NOMO-1 (cell line): ENCODE results near the gene AUTS2.

Source experiments
- DNase-seq, 2 experiments: peaks; one replicate each; lab custom pipeline; 2025; ENCODE audit not compliant: unreplicated experiment in 2 of 2; lab: John Stamatoyannopoulos, UW

The AUTS2 gene

DNA sequence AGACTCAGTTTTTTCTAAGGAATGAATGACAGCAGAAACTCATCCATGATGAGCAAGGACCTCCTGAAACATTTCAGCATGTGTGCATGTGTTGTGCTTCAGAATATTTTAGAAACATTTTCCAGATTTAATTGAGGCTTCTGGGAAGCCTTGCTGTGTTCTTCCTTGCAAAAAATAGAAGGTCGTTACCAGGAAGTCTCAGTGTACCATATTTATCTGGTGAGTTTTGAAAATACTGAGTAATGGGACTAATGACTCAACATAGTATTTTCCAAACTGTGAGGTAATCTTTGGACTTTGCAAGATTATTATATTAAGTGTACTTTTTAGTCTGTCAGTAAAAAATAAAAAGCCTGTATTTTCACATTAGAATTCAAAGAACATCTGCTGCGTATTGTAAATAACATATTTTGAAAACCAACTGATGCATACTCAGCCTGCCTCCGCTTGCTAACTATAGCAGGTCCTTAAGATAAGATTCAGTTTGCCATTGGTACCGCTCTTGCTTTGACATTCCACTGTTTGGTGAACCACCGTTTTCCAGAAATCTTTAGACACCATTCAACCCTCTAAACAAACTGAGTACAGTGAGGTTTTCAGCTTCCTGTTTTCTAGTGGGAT lies 794.1 kb downstream of the AUTS2 start:
- no peak for DNase-seq

DNA sequence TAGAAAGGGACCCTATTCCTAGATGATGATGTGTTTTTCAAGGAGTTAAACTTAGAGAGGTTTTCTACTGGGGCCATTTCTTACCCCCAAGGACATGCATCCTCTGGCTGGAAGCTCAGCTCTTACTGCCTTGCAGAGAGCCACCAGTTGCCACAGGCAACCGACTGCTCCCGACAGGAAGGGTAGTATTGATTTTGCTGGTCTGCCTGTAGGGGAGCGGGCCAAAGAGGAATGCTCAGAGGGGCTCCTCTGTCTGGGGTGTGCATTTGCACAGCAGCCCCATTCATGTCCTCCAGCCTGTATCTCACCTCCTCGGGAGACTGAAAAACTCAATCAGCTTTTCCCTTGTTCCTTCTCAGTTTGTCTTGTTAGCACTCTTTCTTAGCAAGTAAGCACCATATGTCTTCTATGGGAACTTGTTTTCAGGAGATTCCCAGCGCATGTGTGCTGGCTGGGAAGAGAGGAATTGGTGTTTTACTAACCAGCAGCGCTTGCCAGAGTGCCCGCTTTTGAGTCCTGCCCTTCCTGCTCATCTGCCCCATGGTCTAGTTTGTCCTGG lies 794.7 kb downstream of the AUTS2 start:
- no peak for DNase-seq

DNA sequence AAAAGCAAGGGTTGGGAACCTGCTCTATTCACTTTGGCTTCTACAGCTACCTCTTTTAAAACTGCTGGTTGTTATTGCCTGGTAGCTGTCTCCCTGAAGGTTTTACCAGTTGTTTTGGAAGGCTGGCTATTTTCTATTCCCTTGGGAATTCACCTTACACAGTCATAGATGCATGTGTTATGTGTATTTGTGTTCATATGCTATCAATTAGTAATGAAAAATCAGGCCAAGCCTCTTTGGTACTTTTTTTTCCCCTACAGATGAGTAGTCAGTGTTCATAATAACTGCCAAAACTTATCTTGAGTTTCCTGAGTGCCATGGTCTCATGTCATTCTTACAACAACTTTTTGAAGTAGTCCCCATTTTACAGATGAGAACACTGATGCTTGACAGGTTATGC lies 795.7 kb downstream of the AUTS2 start:
- DNase-seq = no peak

DNA sequence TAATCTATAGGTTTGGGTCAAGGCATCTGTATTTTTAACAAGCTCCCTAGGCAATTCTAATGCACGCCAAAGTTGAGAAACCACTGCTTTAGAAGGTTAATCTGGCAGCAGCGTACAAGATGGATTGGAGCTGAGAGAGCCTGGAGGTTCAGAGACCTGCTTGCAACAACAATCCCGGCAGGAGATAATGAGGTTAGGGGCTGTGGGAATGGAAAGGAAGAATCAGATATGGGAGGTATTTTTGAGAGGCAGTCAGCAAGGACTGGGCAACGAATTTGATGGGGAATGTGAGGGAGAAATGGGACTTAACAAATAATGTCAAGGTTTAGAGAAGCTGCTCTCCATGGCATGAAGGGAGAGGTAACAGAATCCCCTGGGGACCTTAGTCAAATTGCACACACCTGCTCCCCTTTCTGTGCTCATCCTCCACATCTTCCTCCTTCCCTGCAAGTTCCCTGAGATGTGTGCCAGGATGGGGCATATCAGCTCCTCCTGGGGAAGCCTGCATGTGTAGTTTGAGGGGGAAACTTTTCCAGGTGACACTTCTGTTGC lies 802.6 kb downstream of the AUTS2 start:
- no peak for DNase-seq

DNA sequence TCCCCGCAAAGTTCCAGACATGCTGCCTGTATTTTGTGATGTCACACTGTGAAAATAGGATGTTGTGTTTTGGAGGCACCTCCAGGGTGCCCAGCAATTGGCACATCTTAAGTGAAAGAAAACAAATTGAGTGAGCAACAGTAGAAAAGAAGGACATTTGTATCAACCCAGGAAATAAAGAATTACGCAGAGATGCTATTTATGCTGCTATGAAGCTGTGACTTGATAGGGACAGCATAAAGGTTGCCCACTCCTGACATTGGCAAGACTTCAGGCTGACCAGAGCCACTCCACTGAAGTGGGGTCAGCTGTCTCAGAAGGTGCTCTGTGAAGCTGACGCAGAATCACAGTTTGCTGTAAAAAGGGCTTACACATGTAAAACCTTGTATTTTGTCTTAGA lies 803.8 kb downstream of the AUTS2 start:
- DNase-seq = no peak

DNA sequence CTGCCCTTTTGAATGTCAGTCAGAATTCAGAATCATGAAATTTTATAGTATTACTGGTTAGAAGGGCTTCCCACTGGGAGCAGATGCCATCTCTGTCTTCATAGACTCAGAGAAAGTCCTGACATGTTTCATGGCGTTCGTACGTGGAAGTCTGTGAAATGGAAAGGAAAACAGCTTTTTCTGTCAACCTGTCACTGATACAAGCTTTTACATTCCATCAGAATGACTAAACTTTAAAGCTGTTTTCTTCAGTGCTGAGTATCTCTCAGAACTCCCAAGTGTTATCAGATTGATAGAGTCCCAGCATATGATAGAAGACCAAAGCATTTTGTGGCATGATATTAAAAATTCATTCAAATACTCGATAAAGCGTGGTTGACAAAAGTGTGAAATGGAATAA lies 807.0 kb downstream of the AUTS2 start:
- DNase-seq = no peak

DNA sequence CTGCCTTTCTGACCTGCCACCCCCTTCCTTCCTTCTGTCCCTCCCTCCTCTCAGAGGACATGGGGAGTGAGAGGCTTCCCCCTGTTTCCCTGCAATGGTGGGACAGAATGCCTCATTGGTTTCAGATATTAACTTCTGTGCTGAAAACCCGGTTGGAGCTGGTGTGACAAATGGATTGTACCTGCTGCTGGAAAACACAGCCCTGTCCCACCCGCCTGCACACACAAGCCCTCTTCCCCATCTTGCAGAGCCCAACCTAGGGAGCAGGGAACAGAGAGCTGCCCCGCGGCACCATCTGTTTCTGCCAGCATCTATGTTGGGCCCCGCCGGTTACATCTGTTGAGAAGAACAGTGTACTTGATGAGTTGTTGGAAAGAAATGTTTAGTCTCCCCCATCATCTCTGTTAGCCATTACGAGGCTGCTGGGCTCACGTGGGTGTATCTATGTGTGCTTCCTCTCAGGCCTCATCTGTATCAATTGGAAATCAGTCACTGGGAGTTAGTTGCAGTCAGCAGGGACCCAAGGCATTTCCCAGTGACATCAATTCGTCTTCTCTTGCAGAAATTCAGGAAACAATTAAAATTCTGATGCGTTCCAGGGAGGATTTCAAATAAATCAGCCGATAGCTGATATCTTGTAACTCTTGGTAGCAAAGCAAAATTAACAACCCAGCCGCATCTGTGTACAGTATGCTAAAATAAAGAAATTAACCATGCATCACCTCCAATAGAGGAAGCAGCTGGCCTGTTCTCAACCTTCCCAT lies 808.1 kb downstream of the AUTS2 start:
- no peak for DNase-seq

DNA sequence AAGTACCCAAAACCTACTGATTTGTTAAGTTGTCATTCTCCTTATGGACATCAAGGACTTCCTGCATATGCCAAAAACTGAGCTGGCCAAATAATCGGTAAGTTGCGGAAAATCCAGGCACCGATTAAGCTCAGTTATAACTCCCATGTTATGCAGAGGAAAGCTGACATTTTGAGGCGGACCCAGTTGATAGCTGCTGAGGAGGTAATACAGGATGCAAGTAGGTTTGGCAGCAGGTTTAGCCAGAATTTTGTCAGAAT lies 808.6 kb downstream of the AUTS2 start:
- DNase-seq = no peak

DNA sequence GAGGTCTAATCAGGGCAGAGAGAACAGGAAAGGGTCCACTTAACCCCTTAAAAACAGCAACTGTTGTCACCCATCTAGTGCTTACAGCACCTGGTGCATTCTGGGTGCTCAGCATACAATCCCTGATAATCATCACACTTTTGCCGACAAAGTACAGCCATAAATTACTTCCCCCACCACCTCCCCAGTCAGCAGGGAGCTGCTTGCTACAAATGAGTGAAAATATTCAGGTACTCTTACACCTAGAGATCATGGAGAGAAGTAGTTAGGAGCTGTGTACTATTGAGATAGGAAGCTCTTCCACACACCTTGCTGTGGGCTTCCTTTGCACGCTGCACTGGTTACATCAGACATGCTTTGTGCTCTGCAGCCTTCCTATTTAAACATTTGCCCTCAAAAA lies 810.2 kb downstream of the AUTS2 start:
- DNase-seq = no peak

DNA sequence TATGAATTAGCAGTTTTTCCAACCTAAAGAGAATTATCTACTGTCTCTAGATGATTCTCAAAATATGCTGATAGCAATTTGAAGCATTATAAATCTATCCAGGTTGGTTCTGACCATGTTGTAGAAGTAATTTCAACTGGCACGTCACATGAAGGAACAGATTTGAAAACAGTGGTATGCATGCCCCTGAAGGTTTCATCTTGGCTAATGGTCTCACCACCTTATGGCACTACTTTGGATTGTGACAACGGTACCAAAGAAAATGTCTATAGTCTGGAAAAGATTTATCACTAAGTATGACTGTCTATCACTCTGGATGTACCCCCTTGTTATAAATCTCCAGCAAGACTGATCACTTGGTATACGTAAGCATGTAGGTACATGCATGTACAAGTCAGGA lies 810.6 kb downstream of the AUTS2 start:
- DNase-seq = no peak

DNA sequence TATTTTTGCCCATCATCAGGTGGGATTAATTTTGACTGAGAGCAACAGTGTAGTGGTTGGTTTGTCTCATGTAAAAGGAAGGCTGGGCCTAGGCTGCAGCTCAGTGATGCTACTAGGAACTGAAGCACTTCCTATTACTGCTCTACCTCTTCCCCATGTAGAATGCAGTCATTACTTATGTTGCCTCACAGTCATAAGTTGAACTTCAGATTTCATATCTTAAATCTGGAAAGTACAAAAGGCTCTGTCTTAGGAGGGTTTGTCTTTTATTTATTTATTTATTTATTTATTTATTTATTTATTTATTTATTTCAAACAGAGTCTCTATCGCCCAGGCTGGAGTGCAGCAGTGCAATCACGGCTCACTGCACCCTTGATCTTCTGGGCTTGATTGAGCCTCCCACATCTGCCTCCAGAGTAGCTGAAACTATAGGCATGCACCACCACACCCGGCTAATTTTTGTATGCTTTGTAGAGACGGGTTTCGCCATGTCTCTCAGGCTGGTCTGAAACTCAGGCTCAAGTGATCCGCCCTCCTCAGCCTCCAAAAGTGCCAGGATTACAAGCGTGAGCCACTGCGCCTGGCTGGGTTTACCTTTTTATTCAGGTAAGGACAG lies 812.0 kb downstream of the AUTS2 start:
- no peak for DNase-seq

DNA sequence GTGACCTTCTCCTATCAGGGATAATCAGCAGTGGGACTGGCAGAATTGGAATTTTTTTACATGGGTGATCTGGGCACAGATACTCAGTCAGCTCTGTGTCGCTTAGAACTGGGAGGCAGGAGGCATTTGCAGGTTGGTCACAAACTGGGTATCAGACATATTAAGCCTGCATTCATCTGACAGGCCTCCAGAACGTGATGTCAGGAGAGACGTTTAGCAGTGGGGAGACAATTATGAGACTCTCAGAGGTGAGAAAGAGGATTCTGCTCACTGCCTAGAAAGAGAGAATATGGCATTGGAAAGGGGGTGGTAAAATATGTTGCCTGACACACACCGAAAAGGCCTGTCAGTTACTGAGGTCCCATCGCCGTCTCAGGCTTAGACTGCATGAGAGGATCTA lies 816.1 kb downstream of the AUTS2 start:
- DNase-seq = no peak

DNA sequence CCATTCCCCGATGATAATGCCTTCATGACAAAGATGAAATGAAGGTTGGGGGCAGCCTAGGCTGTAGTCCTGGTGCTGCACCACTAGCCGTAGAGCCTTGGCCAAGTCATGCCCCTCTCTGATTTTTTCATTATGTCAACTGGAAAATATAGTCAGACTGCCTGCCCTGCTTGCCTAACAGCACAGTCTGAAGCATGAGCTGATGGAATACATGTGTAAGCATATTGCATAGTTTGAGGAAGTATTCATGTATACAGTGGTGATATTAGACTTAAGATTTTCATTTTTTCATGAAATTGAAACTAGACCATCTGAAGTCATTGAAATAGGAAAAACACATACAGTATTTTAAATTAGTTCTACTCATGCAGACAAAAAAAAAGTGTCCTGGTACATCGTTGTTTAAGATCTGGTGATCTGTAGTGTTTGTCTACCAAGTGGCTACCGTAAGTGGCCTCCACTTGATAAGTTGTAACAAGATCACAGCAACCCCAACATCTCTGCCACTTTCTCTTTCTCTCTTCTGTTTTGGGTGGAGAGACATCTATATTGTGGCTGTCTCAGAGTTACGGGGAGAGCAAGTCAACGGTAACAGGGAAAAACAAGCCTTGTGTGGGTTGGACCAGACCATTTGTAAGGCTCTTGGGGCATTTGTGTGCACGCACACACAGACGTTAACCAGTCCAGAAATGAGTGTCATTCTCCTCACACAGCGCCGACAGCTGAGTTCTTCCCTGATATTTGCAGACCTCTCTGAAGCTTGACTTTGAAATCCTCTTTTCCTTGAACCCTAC lies 817.1 kb downstream of the AUTS2 start:
- no peak for DNase-seq

DNA sequence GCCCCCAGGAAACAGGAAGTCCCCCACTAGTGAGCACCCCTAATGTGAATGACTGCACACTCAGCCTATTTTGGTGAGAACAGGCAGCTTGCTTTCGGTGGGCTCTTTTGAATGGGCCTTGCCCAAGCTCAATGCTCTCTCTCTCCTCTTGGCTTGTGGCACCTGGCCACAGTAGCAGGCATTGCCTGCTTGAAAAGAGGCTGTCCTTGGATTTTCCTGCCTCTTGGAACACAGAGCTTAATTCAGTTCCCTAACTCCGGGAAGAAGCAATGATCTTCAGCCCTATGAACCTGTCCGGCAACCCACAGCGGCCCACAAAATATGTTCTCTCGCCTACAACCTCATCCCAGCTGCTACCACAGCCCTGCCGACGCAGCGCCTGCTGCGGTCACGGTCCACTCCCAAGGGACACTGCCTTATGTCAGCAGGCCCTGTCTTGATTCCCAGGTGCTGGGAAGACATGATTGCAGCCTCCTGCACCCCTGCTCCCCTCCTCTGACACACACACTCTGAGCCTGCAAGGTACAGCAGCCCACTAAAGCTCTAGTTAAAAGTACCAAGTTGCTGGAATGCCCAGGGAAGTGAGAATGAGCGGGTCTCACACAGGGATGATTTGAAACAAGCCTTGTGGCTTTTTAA lies 818.2 kb downstream of the AUTS2 start:
- DNase-seq = no peak

DNA sequence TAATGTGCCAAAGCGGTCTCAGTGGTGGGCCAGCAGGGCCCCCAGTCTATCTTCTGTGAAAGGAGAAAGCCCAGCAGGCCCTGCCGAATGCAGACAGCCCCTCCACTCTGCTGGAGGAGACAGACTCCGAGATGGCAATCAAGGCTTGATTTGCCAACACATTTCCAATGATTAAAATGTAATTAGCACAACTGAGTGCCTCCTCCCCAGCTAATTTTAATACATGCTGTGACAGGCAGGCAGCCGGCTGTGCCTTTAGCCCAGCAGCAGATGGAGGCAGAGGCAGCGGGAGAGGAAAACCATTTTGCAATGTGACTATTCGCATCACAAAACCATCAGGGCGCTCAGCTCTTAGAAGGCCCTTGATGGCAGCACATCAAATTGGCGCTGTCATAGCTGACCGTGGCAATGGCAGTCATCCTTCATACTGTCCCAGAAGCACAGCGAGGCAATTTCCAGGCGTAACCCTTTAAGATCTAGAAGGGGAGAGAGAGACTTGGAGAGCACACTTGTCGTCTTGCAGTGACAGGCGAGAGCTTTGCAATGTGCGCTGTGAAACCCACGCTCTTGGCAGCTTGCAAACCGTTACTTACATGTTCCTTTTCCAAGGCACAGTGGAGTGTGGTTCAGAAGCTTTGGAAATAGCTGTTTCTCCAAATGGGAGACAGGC lies 818.8 kb downstream of the AUTS2 start:
- no peak for DNase-seq

DNA sequence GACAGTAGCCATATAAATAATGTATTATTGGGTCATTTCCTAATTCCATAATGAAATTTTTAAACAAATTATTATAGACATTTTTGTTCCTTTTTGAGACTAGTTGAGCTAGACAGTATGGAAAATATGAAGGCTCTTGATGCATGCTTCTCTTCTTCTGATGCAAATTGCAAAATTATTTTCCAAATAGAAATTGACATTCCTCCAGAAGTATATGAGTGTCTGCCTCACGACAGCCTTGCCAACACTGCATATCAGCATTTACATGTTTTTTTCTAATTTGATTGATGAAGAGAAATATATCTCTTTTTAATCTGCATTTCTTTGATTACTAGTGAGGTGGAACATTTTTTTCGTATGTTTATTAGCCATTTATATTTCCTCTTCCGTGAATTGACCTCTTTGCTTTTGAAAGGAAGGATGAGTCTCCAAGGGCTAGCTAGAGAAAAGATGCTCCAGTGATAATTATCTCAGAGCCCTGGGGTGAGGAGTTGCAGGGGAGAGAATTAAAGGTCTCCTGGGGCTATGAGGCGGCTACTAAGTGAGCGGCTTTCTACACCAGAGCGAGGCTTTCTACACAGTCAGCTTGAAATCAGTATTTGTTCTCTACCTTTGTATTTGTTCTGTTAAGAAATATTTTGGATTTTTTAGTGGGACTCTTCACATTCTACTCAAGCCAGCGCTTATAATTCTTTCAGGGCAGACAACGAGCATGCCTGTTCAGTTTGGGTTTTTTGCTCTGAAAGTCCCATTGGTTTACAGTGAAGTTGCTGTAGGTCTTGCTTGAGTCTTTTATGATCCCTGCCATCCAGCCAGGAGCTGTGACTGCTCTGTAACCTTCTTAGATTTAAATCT lies 821.5 kb downstream of the AUTS2 start:
- DNase-seq = no peak

DNA sequence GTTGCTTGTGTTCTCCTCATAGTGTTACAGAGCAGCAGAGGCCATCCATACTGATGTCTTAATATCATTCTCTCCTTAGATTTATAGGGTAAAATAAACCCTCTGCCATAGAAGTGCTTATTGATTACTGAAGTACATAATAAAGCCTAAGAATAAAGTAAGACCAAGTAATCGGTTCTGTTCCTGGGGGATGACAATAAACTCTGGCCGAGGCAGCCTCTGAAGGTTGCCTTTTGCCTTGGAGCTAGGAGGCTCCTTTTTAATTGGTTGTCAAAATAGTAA lies 822.0 kb downstream of the AUTS2 start:
- DNase-seq = no peak

DNA sequence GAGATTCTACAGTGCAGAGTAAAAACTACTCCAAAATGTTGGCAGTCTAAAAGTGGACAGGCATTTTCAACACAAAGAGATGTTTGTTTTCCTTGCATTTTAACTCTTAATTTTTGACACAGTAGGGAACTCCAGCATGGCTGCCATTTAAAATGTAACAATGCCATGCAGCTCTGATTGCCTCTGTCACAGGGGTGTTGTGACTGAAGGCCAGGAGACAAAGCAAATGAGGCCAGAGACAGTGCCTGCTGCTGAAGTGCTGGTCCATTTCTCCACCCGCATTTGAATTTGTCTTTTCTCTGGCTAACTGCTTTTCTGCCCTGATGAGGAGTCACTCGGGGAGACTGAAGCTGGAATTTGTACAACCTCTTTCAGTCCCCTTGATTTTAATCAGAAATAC lies 823.0 kb downstream of the AUTS2 start:
- DNase-seq = no peak

DNA sequence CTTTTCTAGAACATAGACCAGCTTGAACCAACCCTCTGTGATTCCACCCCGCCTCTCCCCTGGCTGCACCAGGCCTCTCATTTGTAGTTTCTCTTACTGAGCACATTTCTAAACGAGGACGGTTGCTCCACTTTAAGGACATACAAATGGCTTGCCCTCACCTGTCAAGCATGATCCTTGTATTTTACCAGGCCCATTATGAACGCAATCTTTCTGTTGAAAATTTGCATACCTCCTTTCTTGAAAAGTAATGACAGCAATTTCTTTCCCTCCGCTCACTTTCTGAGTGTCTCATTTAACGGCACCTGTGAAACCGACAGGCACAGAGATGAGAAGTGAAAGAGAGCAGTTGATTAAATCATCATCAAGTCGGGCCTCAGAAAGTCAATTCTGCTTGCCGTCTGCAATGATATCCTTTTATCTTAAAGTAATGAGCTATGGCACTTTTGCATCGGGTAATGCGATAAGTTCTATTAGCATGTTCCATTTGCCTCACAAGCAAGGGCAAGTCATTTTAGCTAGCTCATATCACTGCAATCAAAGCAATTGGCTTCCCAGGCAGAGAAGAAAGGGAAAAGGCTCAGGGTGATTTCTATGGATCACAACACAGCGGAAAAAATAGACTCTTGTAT lies 828.1 kb downstream of the AUTS2 start:
- DNase-seq = peak in 1 of 2 experiments; percentile 19
